A549 (cell line): ENCODE results near the gene LRRC46. TPM values are rescaled to one million over a fixed set of nuclear protein-coding genes. Genes with fewer than 3 reads are reported as not detected.

Source experiments
- ATAC-seq, 2 experiments: fragments of 200-7000 bp in 1 of 2; fragments of >200 bp in 1 of 2; cut with Nextera tagmentation in 1 of 2; cut with Tn5 transposase in 1 of 2; 3 replicates each; pipeline versions ENCODE4 v1.8.0 to v1.9.1; 2018 to 2020; ENCODE audit warnings: mild to moderate bottlenecking in 1 of 2, moderate library complexity in 1 of 2
- CTCF ChIA-PET: fragments of 300-600 bp; sonication (Branson Sonifier 250); formaldehyde crosslinking; extraction: SDS; loops from one replicate; lab custom pipeline; 2021; ENCODE audit warnings: antibody characterized with exemption, inconsistent platforms; lab: Yijun Ruan, JAX
- POLR2A ChIA-PET: fragments of 350-600 bp; formaldehyde crosslinking; extraction: SDS; loops from one replicate; lab custom pipeline; 2021; ENCODE audit warnings: antibody characterized with exemption, inconsistent platforms; lab: Yijun Ruan, JAX
- DNase-seq, 2 experiments: peaks; one replicate each; pipeline versions ENCODE4 v3.0.0 to v3.0.0-alpha.2; 2011 to 2016; ENCODE audit warnings: low read depth in 1 of 2, low spot score in 1 of 2
- FAIRE-seq: peaks from 2 replicates; lab custom pipeline; 2011; peaks lifted over from hg19 to GRCh38; lab: Jason Lieb, UNC
- H3K27ac ChIP-seq, 2 experiments: fragments of >200 bp; sonication (Bioruptor Twin); formaldehyde crosslinking; 3 replicates each; pipeline ENCODE4 v1.5.1; 2016 to 2017
- H3K4me1 ChIP-seq: fragments of >200 bp; sonication (Bioruptor Twin); formaldehyde crosslinking; 3 replicates; pipeline ENCODE4 v1.6.1; 2016
- H3K4me2 ChIP-seq: fragments of >200 bp; sonication (Bioruptor Twin); formaldehyde crosslinking; 3 replicates; pipeline ENCODE4 v1.6.1; 2016
- H3K4me3 ChIP-seq: fragments of >200 bp; sonication (Bioruptor Twin); formaldehyde crosslinking; 3 replicates; pipeline ENCODE4 v1.5.1; 2016
- H3K9me3 ChIP-seq: fragments of >200 bp; sonication (Bioruptor Twin); formaldehyde crosslinking; 3 replicates; pipeline ENCODE4 v1.6.1; 2016
- CBX2 ChIP-seq: fragments of 200-600 bp; sonication (generic); IDR thresholded peaks from 2 replicates; pipeline ENCODE4 v1.6.1; 2016; ENCODE audit warnings: low read depth, mild to moderate bottlenecking, borderline replicate concordance
- EHMT2 ChIP-seq: fragments of 200-600 bp; sonication (generic); IDR thresholded peaks from 2 replicates; pipeline ENCODE4 v1.6.1; 2016; ENCODE audit warnings: antibody characterized with exemption, low read depth, mild to moderate bottlenecking, moderate library complexity
- ESRRA ChIP-seq: fragments of 150-350 bp; IDR thresholded peaks from 2 replicates; pipeline ENCODE4 v1.6.1; 2014; ENCODE audit warnings: mild to moderate bottlenecking, low read length, borderline replicate concordance
- GATA3 ChIP-seq: IDR thresholded peaks from 2 replicates; pipeline ENCODE4 v1.6.1; 2012; ENCODE audit warnings: borderline replicate concordance
- HOXB13 ChIP-seq: fragments of 250-450 bp; sonication (Bioruptor Pico); IDR thresholded peaks from 2 replicates; pipeline ENCODE4 v1.5.0; 2020; ENCODE audit warnings: low read depth, mild to moderate bottlenecking, moderate library complexity
- HOXB5 ChIP-seq: fragments of 250-450 bp; sonication (Bioruptor Pico); IDR thresholded peaks from 2 replicates; pipeline ENCODE4 v1.5.0; 2020; ENCODE audit warnings: mild to moderate bottlenecking, moderate library complexity
- JUNB ChIP-seq: fragments of >200 bp; sonication (Bioruptor Twin); formaldehyde crosslinking; IDR thresholded peaks from 2 replicates; pipeline ENCODE4 v1.6.1; 2016
- MYC ChIP-seq: IDR thresholded peaks from 2 replicates; pipeline ENCODE4 v1.6.1; 2012; ENCODE audit warnings: mild to moderate bottlenecking, inconsistent platforms, low read length, improper control_type of control experiment, borderline replicate concordance
- NFE2L2 ChIP-seq: fragments of 150-350 bp; conservative IDR thresholded peaks from 2 replicates; pipeline ENCODE4 v1.6.1; 2014; ENCODE audit warnings: low read length
- POLR2AphosphoS2 ChIP-seq: conservative IDR thresholded peaks from 2 replicates; pipeline ENCODE4 v1.6.1; 2012; ENCODE audit warnings: low read length, improper control_type of control experiment, inconsistent platforms
- RAD21 ChIP-seq, 2 experiments: fragments of >200 bp in 1 of 2; sonication (Bioruptor Twin) in 1 of 2; formaldehyde crosslinking in 1 of 2; IDR thresholded peaks in 1 of 2; conservative IDR thresholded peaks in 1 of 2; 2 replicates in 1 of 2; 3 replicates in 1 of 2; pipeline ENCODE4 v1.6.1; 2012 to 2018; ENCODE audit warnings: inconsistent platforms in 1 of 2
- RCOR1 ChIP-seq: fragments of 150-350 bp; IDR thresholded peaks from 2 replicates; pipeline ENCODE4 v1.6.1; 2014; ENCODE audit warnings: antibody characterized with exemption, low read length, low read depth
- RFX5 ChIP-seq: fragments of 450-650 bp; IDR thresholded peaks from 2 replicates; pipeline ENCODE4 v1.7.1; 2014; ENCODE audit warnings: antibody characterized with exemption, mild to moderate bottlenecking, moderate library complexity
- SMC3 ChIP-seq: fragments of >200 bp; sonication (Bioruptor Twin); formaldehyde crosslinking; IDR thresholded peaks from 3 replicates; pipeline ENCODE4 v1.6.1; 2018; ENCODE audit warnings: inconsistent platforms
- SREBF2 ChIP-seq: fragments of 450-650 bp; IDR thresholded peaks from 2 replicates; pipeline ENCODE4 v1.6.1; 2014; ENCODE audit warnings: mild to moderate bottlenecking, moderate library complexity
- TFCP2L1 ChIP-seq: fragments of 250-450 bp; sonication (Bioruptor Pico); IDR thresholded peaks from 2 replicates; pipeline ENCODE4 v1.5.0; 2021; ENCODE audit warnings: mild to moderate bottlenecking
- ZC3H11A ChIP-seq: fragments of 450-650 bp; IDR thresholded peaks from 2 replicates; pipeline ENCODE4 v1.6.1; 2014; ENCODE audit warnings: antibody characterized with exemption, mild to moderate bottlenecking
- ZSCAN20 ChIP-seq: fragments of 250-450 bp; sonication (Bioruptor Pico); IDR thresholded peaks from 2 replicates; pipeline ENCODE4 v1.8.0; 2022; ENCODE audit warnings: mild to moderate bottlenecking, moderate library complexity
- WGBS: methylation state at CpG from one replicate; pipeline ENCODE4 v1.1.6; 2017; ENCODE audit errors: missing lambda C conversion rate; 5-methylcytosine and 5-hydroxymethylcytosine counted together
- polyA plus RNA-seq, 4 experiments: library from polyadenylated mRNA; depleted of rRNA in 3 of 4; stranded (reverse); fragments of >200 nt; fragmentation: RNase III in 1 of 4; extraction: RNeasy Plus Mini Kit Qiagen cat#74134 plus additional on column Dnase treatment in 1 of 4; gene quantifications; 2 replicates in 3 of 4; 3 replicates in 1 of 4; pipeline ENCODE4 v1.2.3, GENCODE V29; 2011 to 2017
- TF ChIP-seq, protein P1 (sequence below): fragments of >200 bp; sonication (Bioruptor Twin); formaldehyde crosslinking; IDR thresholded peaks from 3 replicates; pipeline ENCODE4 v1.6.1; 2016
- TF ChIP-seq, protein P2 (sequence below): fragments of >200 bp; sonication (Bioruptor Twin); formaldehyde crosslinking; IDR thresholded peaks from 3 replicates; pipeline ENCODE4 v1.5.1; 2016
- TF ChIP-seq, protein P3 (sequence below): IDR thresholded peaks from 2 replicates; pipeline ENCODE4 v1.6.1; 2012
- TF ChIP-seq, protein P4 (sequence below): IDR thresholded peaks from 2 replicates; pipeline ENCODE4 v1.6.1; 2012

LRRC46 gene
- polyA plus RNA-seq, 2 of the 4 experiments (the other 2 are of a cell fraction) = 2.7 to 3.0 TPM

DNA sequence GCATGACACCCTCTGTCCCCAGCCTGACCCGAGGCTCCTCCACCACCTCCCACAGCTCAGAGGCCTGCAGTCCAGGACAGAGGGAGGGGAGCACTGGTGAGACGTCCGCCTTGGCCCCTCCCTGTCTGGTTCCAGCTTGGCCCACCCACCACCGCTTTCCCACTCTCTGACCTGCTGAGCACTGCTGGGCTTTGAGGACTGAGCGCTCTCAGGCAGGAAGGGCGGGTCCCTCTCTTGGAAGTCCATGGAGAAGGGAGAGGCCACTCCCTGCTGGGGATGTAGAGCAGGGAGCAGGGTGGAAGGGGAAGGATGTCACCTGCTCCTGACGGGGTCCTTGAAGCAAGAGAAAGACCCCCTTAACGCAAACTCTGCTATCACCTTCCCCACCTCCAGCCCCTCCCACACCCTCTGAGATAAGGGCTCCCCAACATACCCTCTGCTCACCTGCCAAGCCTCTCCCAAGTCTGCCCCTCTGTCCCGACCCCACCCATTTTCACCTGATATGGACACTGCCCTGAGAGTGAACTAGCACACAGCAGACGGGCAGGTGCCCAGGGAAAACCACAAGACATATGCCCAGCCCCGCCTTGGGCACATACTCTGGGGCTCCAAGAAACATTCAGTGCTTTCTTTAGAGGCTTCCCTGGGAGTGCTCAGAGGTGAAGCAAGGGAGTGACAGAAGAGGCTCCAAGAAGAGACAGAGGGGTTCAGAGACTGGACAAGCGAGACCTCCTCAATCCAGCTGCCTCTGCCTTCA lies 11.3 kb upstream of the LRRC46 start:
- TF ChIP-seq ESRRA = no peak
- no peak for TF ChIP-seq JUNB
- TF ChIP-seq MYC = no peak
- TF ChIP-seq SMC3 = no peak
- TF ChIP-seq HOXB5 = no peak
- TF ChIP-seq, protein P1, sequence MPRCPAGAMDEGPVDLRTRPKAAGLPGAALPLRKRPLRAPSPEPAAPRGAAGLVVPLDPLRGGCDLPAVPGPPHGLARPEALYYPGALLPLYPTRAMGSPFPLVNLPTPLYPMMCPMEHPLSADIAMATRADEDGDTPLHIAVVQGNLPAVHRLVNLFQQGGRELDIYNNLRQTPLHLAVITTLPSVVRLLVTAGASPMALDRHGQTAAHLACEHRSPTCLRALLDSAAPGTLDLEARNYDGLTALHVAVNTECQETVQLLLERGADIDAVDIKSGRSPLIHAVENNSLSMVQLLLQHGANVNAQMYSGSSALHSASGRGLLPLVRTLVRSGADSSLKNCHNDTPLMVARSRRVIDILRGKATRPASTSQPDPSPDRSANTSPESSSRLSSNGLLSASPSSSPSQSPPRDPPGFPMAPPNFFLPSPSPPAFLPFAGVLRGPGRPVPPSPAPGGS = no peak
- H3K4me3 ChIP-seq = no peak overlapping the region
- CTCF ChIA-PET = interaction anchor here (0.8 to 4.1 kb wide), 5 partner anchors 11 to 156 kb away, joined by 3 to 27 read pairs (median 3); partner anchors contain the start of genes LRRC46, MRPL10 and SCRN2
- H3K27ac ChIP-seq = no peak overlapping the region
- no peaks in the 10 kb centered on the region for H3K9me3 ChIP-seq
- POLR2A ChIA-PET = no interaction called here
- H3K4me2 ChIP-seq = peak overlapping the region; percentile 97
- peak in 1 of 2 experiments; percentile 25 for DNase-seq
- 73% methylated on average over 12 of the region's 12 CpGs for WGBS
- FAIRE-seq = no peak
- ATAC-seq = no peak
- peaks cover 21% of the 10 kb centered on the region for H3K4me1 ChIP-seq

DNA sequence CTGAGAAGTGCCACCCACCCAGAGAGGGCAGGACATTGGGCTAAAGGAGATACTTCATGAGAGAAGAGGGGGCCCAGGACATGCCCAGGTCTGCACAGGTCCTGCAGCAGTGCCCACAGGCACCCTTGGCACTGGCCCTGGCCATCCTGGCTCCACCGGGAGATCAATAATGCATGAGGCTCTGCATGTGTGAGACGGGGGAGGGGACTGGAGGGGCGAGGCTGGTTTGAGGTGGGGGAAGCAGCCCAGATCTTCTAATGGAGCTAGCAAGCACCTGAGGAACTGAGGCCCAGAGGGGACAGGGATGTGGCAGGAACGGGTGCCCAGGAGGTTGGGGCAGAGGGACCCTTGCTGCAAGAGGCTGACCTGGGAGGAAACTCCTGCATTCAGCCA lies 10.4 kb upstream of the LRRC46 start:
- DNase-seq = no peak

More for the DNA sequence above, 10.4 kb upstream of the LRRC46 start:
- peak overlapping the region; percentile 97 for H3K4me2 ChIP-seq
- H3K27ac ChIP-seq = peak overlapping the region; percentile 77 to 85
- CTCF ChIA-PET = interaction anchor here (0.7 to 4.1 kb wide), 14 partner anchors 7 to 157 kb away, joined by 3 to 27 read pairs (median 6); partner anchors contain the start of genes LRRC46, MRPL10 and SCRN2
- peak overlapping the region; percentile 77 for H3K4me3 ChIP-seq
- H3K4me1 ChIP-seq = peaks cover 21% of the 10 kb centered on the region
- POLR2A ChIA-PET = interaction anchor here (1.0 to 2.6 kb wide), 2 partner anchors 10 to 151 kb away, joined by 3 to 58 read pairs; partner anchors contain the start of genes LRRC46 and MRPL10
- no peak for FAIRE-seq
- no peaks in the 10 kb centered on the region for H3K9me3 ChIP-seq
- ATAC-seq = peak; percentile 4 to 10; a peak in 4 of 6 replicates
- WGBS = 26% methylated on average over 4 of the region's 4 CpGs
- TF ChIP-seq TFCP2L1 (CRISPR knock-in tag) (no peak), HOXB13 (CRISPR knock-in tag) (no peak), POLR2AphosphoS2 (no peak), SREBF2 (no peak), ZSCAN20 (no peak), RAD21 (conservative IDR thresholded peaks at IDR 0.05 in 1 of 2, IDR thresholded peaks at IDR 0.05 in 1 of 2) (no peak), RCOR1 (no peak), RFX5 (no peak), CBX2 (no peak), GATA3 (no peak), EHMT2 (no peak), ZC3H11A (no peak), NFE2L2 (no peak)
- TF ChIP-seq, protein P2, sequence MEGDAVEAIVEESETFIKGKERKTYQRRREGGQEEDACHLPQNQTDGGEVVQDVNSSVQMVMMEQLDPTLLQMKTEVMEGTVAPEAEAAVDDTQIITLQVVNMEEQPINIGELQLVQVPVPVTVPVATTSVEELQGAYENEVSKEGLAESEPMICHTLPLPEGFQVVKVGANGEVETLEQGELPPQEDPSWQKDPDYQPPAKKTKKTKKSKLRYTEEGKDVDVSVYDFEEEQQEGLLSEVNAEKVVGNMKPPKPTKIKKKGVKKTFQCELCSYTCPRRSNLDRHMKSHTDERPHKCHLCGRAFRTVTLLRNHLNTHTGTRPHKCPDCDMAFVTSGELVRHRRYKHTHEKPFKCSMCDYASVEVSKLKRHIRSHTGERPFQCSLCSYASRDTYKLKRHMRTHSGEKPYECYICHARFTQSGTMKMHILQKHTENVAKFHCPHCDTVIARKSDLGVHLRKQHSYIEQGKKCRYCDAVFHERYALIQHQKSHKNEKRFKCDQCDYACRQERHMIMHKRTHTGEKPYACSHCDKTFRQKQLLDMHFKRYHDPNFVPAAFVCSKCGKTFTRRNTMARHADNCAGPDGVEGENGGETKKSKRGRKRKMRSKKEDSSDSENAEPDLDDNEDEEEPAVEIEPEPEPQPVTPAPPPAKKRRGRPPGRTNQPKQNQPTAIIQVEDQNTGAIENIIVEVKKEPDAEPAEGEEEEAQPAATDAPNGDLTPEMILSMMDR = no peak
- TF ChIP-seq, protein P3, sequence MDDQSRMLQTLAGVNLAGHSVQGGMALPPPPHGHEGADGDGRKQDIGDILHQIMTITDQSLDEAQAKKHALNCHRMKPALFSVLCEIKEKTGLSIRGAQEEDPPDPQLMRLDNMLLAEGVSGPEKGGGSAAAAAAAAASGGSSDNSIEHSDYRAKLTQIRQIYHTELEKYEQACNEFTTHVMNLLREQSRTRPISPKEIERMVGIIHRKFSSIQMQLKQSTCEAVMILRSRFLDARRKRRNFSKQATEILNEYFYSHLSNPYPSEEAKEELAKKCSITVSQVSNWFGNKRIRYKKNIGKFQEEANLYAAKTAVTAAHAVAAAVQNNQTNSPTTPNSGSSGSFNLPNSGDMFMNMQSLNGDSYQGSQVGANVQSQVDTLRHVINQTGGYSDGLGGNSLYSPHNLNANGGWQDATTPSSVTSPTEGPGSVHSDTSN = no peak
- TF ChIP-seq, protein P1 = no peak
- TF ChIP-seq, protein P4, sequence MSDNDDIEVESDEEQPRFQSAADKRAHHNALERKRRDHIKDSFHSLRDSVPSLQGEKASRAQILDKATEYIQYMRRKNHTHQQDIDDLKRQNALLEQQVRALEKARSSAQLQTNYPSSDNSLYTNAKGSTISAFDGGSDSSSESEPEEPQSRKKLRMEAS = no peak
